HepG2 (cell line): Measurements from ENCODE around the gene FYTTD1. TPM values are rescaled to one million over a fixed set of nuclear protein-coding genes. Genes with fewer than 3 reads are reported as not detected.

Experiments
- AHDC1 ChIP-seq: sonication (generic); formaldehyde crosslinking; IDR thresholded peaks from 2 replicates; pipeline ENCODE4 v1.5.1; 2020; ENCODE audit warnings: mild to moderate bottlenecking, missing genetic modification reagents, borderline replicate concordance
- ATF3 ChIP-seq: sonication (generic); formaldehyde crosslinking; IDR thresholded peaks from 2 replicates; pipeline ENCODE4 v1.4.0; 2020; ENCODE audit warnings: missing genetic modification reagents
- ISL2 ChIP-seq: sonication (generic); formaldehyde crosslinking; IDR thresholded peaks from 2 replicates; pipeline ENCODE4 v1.5.0; 2020; ENCODE audit warnings: missing genetic modification reagents
- RBAK ChIP-seq: sonication (generic); formaldehyde crosslinking; IDR thresholded peaks from 2 replicates; pipeline ENCODE4 v1.5.1; 2020; ENCODE audit warnings: mild to moderate bottlenecking, missing genetic modification reagents
- RNF219 ChIP-seq: sonication (generic); formaldehyde crosslinking; IDR thresholded peaks from 2 replicates; pipeline ENCODE4 v1.5.0; 2020; ENCODE audit warnings: mild to moderate bottlenecking, missing genetic modification reagents
- ZHX1 ChIP-seq: sonication (generic); formaldehyde crosslinking; IDR thresholded peaks from 2 replicates; pipeline ENCODE4 v1.8.1; 2022; ENCODE audit warnings: low read depth, mild to moderate bottlenecking, missing genetic modification reagents
- ZNF142 ChIP-seq: sonication (generic); formaldehyde crosslinking; IDR thresholded peaks from 2 replicates; pipeline ENCODE4 v1.4.0; 2020; ENCODE audit warnings: missing genetic modification reagents
- ZNF24 ChIP-seq: fragments of 450-650 bp; IDR thresholded peaks from 2 replicates; pipeline ENCODE4 v1.6.1; 2017; ENCODE audit warnings: antibody characterized with exemption, mild to moderate bottlenecking
- ZNF34 ChIP-seq: sonication (generic); formaldehyde crosslinking; IDR thresholded peaks from 2 replicates; pipeline ENCODE4 v1.4.0; 2020; ENCODE audit warnings: mild to moderate bottlenecking, missing genetic modification reagents, borderline replicate concordance
- ZNF468 ChIP-seq: sonication (generic); formaldehyde crosslinking; IDR thresholded peaks from 2 replicates; pipeline ENCODE4 v1.8.0; 2022; ENCODE audit warnings: mild to moderate bottlenecking, moderate library complexity, missing genetic modification reagents
- polyA plus RNA-seq, 8 experiments: library from polyadenylated mRNA; depleted of rRNA in 3 of 8; stranded (reverse) in 7 of 8; unstranded in 1 of 8; fragments of >200 nt; fragmentation: Illumina TruSeq in 4 of 8; extraction: Trizol in 4 of 8; gene quantifications; 2 replicates each; pipeline versions ENCODE4 v1.2.1 to v1.2.3, GENCODE V29; 2011 to 2016; ENCODE audit warnings: low read depth in 4 of 8, missing spikeins in 1 of 8, mixed read lengths in 1 of 8; ENCODE audit not compliant: insufficient read depth in 1 of 8
- total RNA-seq, 5 experiments: library from RNA; depleted of rRNA; stranded (reverse); fragments of >200 nt; fragmentation: Illumina TruSeq; extraction: Trizol; gene quantifications; 2 replicates each; pipeline ENCODE4 v1.2.3, GENCODE V29; 2016; ENCODE audit warnings: low read depth in 1 of 5

The FYTTD1 gene
- total and polyA plus RNA-seq, 2 of the 13 experiments (the other 11 are each of a cell fraction or from before 2014, with no cell fraction given), result 6.5 to 28.8 TPM

- TF ChIP-seq ZHX1 (CRISPR knock-in tag) (no peak), RBAK (CRISPR knock-in tag) (no peak), AHDC1 (CRISPR knock-in tag) (no peak), ATF3 (CRISPR knock-in tag) (no peak), ISL2 (no peak), ZNF34 (CRISPR knock-in tag) (no peak), RNF219 (CRISPR knock-in tag) (no peak), ZNF24 (no peak), ZNF468 (CRISPR knock-in tag) (no peak), ZNF142 (CRISPR knock-in tag) (0 out of 2 replicates have a peak, but pooled peaks have one; percentile 53)
Observed at GRCh38 chr3:197750858-197751737, 1.4 kb downstream of the FYTTD1 start (continued).
